Measurements from ENCODE around the gene TRMT1. TPM values are rescaled to one million over a fixed set of nuclear protein-coding genes. Genes with fewer than 3 reads are reported as not detected.

Gene TRMT1
- polyA plus RNA-seq, 4 donors = 28.4 to 48.0 (median 36.2) TPM

- DNase-seq (ENCODE audit: low read depth in 4 of 4, low spot score in 2 of 4) = no peak
These were observed 42.2 kb downstream of the TRMT1 start for GRCh38 chr19:13074378-13074777.

GRCh38 chr19:13073263-13073662 lies 43.3 kb downstream of the TRMT1 start:
- DNase-seq (ENCODE audit: low read depth in 4 of 4, low spot score in 2 of 4) = no peak

DNA sequence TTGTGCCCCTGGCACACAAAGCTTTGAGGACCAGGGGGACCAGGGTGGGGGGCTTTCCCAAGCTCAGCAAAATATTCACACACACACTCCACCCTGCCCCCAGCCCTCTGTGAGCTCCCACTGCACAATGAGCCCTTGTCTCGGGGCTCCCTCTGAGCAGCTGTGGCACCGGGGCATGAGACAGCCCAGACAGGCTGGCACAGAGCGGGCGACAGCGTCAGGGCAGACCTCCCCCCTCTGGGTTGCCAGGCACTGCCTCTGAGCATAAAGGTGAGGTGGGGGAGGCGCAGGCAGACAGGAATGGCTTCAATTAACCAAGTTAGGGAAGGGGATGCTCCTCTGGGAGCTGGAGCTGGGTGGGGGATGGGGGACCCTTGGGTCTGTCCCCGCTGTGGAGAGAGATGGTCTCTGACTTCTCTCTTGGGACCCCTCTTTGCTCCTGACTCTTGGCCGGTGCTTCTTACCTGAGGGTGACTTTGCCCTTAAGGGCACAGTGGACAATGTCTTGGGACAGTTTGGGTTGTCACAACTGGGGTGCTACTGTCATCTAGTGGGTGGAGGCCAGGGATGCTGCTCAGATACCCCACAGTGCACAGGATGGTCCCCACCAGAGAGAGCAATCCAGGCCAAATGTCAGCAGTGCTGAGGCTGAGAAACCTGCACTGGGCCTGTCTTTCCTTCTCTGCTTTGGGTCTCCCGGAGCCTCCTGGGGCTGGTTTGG lies 44.2 kb downstream of the TRMT1 start:
- no peak for DNase-seq (ENCODE audit: low read depth in 4 of 4, low spot score in 2 of 4)

DNA sequence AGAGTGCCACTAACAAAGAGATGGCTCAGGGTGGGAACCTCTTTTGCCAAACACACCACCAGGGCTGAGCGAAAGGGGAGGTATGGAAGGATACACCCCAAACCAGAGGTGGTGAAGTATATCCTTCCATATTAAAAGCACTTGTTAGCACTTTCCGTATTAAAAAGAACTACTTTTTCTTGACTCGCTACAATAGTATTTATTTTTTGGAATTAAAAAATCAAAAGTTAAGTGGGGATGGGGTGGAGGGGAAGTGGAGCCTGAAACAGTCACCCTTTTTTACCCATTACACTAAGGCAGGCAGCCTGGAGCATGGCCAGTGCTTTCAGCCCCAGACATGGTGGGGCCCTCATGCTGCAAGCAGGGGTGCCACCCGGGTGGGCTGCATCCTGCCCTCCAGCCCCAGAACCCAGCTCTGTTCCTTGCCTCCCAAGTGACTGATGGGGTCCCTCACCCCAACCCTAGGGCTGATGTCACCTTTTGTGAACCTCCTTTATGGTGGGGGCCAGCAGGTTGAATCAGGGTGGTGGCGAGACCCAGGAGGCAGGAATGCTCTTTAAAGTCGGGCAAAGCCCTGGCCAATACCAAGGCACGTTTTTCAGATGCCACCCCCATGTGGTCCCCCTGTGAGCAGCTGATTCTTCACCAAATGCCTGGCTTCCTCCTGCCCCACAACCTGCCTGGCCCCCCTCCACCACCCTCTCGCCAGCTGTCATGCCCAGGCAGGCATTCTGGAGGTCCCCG lies 44.9 kb downstream of the TRMT1 start:
- DNase-seq (ENCODE audit: low read depth in 4 of 4, low spot score in 2 of 4) = no peak

DNA sequence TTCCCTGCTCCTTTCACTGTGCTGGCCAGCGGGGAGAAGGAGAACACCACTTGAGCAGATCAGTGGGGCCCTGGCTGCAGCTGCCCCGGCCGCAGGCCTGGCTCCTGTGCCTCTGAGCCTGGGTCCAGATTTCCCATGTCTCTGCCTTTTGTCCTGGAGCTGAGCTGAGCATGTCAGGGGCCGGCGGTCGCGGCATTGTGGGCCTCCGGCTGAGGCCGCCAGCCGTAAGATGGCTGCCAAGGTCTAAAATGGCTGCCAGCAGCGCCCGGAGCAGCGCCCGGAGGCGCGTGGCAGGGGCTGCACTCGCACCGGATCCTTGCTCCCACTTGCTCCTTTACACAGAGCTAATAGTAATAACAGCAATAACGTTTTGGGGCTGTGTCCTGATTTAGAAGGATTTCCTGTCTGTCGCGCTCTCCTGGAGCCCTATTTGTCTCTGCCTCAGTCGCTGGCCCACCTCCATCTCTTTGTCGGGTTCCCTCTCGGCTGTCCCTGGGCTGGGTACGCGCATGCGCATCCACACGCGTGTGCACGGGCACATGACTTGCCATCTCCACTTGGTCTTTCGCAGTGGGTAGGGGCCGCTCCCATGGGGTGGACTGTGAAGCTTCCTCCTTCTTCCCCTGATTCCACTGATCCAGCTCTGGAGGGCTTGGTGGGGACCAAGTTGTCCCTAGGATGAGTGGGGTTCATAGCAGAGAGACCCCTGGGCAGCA lies 46.0 kb downstream of the TRMT1 start:
- DNase-seq (ENCODE audit: low read depth in 4 of 4, low spot score in 2 of 4) = no peak

DNA sequence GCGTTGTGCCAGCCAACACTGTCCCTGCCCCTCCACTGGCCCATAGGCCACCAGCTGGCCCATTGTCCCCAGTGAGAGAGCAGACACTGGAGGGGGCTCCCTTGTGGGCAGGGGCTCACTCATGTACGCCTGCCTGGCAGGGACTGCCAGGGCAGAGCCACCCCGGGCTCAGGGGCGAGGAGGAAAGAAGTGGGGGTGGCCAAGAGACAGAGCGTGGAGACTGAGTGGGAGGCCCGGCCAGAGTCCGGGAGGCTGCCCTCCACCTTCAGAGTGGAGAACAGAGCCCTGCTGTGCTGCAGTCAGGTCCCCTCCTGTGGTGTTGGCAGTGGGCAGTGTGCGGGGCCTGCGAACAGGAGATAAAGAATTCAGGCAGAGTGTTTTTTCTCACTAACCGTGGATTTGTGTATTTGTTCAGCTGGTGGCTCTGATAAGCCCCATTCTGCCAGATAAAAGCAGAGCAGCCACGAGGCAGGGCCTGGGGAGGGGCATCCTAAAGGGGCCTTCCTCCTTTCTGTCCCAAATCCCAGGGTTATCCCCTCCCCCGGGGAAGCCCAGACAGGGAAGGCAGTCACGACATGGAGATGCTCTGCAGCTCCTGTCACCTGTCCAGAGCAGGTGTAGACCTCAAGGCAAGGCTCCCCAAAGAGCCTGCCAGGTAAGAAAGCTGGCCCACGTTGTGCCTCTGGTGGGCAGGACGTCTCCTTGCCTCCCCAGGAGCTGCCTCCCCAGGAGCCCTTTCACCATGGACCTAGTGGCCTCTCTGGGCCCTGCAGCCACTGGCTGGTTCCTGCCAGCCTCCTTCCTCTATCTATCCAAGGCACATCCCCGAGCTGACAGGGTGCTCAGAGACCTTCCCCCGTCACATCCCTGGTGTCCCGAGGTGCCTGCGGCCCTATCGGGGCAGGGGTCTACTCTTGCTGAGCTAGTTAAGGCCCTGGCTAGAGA lies 46.9 kb downstream of the TRMT1 start:
- no peak for DNase-seq (ENCODE audit: low read depth in 4 of 4, low spot score in 2 of 4)

GRCh38 chr19:13068085-13068846 lies 48.3 kb downstream of the TRMT1 start:
- no peak for DNase-seq (ENCODE audit: low read depth in 4 of 4, low spot score in 2 of 4)

DNA sequence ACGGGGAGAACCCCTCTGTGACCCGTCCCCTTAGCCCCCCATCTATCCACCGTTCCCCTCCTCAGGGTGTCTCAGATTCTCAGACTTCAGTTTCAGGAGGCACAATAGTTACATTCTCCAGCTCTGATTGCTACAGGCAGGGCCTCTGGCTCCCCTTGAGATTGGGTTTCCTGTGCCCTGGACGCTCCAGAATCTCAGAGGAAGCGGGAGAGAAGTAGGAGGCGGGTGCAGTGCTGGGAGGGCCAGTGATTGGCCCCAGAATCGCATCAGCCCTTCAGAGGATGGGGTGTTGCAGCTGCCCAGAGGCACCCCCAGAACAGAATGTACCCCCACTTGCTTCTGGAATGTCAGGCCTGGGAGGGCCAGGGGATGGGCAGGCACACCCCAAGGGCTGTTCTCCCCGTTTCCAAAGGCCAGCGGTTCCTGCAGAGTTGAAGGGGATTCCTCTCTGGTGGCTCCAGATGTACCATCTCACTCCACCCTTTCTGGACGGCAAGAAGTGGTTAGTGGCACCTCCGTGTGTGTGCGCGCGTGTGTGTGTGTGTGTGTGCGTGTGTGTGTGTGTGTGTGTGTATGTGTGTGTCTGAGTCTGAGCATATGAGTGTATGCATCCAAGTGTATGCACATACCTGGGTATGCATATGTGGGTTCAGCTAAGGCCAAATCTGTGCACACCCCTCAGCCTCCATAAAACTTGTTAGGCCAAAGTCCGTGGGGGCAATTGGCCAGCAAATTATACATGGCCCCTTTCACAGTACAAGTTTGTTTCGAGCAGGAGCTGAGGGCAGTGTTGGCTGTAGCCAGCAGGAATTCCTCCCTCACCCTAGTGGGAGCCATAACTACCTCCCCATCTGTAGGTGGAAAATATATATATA lies 49.4 kb downstream of the TRMT1 start:
- DNase-seq (ENCODE audit: low read depth in 4 of 4, low spot score in 2 of 4) = no peak

DNA sequence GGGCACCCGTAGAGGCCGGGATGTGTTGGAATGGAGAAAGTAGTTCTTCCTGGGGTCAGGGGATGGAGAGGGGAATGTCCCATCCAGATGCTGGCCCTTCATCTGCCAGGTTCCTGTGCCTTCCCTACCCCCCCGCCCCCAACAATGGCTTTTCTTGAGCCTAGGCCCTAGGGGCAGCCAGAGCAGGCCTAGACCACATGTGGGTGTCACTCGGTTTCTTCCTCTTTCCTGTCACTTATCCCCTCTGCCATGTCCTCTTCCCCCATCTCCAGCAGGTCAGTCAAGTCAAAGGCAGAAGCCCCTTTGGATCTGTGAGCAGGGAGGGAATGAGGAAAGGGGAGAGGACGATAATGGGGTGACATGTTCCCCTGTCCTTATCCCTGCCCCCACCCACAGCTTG lies 50.3 kb downstream of the TRMT1 start:
- no peak for DNase-seq (ENCODE audit: low read depth in 4 of 4, low spot score in 2 of 4)

DNA sequence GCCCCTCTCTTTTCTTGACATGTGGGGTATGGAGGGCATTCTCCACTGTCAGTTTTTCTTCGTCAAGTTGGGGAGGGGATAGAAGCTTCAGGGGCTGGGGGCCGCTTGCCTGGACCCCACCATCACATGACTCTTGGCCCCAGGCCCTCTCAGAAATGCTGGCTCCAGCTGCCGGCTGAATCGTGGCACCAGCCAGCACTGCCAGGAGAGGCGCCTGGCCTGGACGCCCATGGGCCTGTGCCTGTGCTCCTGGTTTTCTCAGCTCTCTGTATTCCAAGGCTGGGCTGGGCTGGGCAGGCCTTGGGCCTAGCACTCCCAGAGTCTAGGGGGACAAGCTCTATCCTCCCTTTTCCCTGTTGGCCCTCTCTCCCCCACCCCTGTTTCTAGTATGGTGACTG lies 52.4 kb downstream of the TRMT1 start:
- no peak for DNase-seq (ENCODE audit: low read depth in 4 of 4, low spot score in 2 of 4)

- DNase-seq (ENCODE audit: low read depth in 4 of 4, low spot score in 2 of 4) = no peak
These were observed 53.0 kb downstream of the TRMT1 start for GRCh38 chr19:13063461-13064091.

GRCh38 chr19:13062317-13062716 lies 54.2 kb downstream of the TRMT1 start:
- no peak for DNase-seq (ENCODE audit: low read depth in 4 of 4, low spot score in 2 of 4)

- DNase-seq (ENCODE audit: low read depth in 4 of 4, low spot score in 2 of 4) = peak in 2 of 4 donors; percentile 76 to 82
These were observed 55.3 kb downstream of the TRMT1 start for GRCh38 chr19:13060964-13061927.

DNA sequence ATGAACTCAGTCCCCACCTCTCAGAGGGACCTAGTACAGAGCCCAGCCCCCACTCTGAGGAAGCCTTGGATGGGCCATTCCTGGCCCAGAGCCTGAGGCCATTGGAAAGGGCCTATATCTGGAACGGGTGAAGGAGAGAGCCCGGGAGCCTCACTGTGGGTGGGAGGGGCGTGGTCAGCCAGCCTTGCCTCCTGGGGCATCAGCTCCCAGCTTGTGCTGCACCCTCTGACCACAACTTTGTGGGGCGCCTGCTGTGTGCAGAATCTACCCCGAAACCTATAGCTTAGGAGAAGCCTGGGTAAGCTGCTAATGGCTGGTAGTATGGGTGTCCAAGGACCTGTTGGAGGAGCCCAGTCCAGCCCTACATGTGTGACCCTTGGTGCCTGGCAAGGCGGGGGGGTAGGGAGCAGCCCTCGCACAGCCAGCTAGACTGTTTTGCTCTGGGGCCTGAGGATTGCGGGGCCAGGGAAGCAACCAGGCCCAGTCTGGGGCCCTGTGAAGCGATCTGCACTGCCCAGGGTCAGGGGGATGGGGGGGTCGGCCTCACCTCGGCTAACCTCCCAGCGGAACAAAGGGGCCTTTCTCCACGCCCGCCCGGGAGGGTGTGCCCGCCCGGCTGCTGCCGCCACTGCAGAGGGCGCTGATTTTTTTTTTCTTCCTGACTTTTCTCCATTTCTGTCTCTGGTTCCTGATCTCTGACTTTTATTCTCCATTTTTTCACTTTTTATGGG lies 56.1 kb downstream of the TRMT1 start:
- no peak for DNase-seq (ENCODE audit: low read depth in 4 of 4, low spot score in 2 of 4)

DNA sequence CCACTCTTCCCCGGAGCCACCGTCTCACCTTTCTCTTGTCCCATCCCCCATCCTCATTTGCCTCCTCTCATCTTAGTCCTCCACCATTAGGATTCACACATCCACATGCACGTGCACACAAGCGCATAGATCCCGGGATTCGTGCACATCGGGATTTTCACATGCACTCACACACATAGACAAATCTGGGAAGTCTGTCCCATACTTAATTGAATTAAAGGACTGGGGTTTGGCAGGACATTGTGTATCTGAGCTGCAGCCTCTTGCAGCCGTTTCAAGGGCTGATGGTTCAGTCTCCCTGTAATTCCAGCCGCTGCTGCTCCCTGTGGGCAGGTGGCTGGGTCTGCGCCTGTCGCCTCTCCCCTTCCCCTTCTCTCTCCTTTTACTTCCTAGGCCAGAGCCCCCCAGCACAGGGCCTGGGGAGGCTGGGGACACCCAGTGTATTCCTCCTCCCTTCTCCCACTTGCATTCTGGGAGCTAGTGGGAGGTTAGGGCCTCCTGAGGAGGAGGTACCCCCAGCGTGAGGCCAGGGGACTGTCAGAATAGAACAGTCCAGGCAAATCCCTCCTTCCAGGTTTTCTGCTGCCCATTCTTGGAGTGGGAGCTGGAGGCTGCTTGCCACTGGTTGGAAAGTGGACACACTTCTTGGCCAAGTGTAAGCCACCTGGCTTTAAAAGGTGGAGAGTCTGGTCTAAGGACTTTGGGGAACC lies 57.4 kb downstream of the TRMT1 start:
- DNase-seq (ENCODE audit: low read depth in 4 of 4, low spot score in 2 of 4) = no peak

GRCh38 chr19:13057744-13058143 lies 58.8 kb downstream of the TRMT1 start:
- DNase-seq (ENCODE audit: low read depth in 4 of 4, low spot score in 2 of 4) = no peak
